ENCODE results near the gene ARHGDIA. TPM values are rescaled to one million over a fixed set of nuclear protein-coding genes. Genes with fewer than 3 reads are reported as not detected.
A peak's percentile ranks its signal among the peaks of the same experiment; 100 is the strongest.

ARHGDIA gene
- total RNA-seq, 2 experiments from 2014 or later, result 265 to 715 TPM

- ChIA-PET POLR2A (interaction anchor here (0.8 to 1.8 kb wide), 2 partner anchors 17 to 18 kb away, joined by 3 to 4 read pairs; no protein-coding TSS in a partner anchor), CTCF (ENCODE audit: unreplicated experiment) (no interaction called here)
- H3K4me2 ChIP-seq (ENCODE audit: low read length), result peak overlapping the region; percentile 92
- H2AFZ ChIP-seq (ENCODE audit: low read length), result no peak overlapping the region
- H3K36me3 ChIP-seq (ENCODE audit: insufficient read depth, low read length), result peaks cover 65% of the 10 kb centered on the region
- no TSS peak for BruUV-seq (replicated peaks)
- intact Hi-C loops (cut with micrococcal nuclease; ENCODE audit: unreplicated experiment), result loop anchor here (1.0 to 5.0 kb wide), 6 partner anchors 16 to 132 kb away; partner anchors contain the start of genes ARHGDIA, CENPX, MCRIP1 and PCYT2
- peaks cover 35% of the 10 kb centered on the region for H3K4me1 ChIP-seq (ENCODE audit: insufficient read depth, low read length, poor library complexity, severe bottlenecking)
- no peak for TF ChIP-seq CTCF (conservative IDR thresholded peaks at IDR 0.05; ENCODE audit: low read length)
- TF ChIP-seq EZH2phosphoT487 (IDR thresholded peaks at IDR 0.05; ENCODE audit: borderline replicate concordance, low read depth, low read length), result no peak
- peaks cover 70% of the 10 kb centered on the region for H3K79me2 ChIP-seq (ENCODE audit: insufficient read depth, low read depth, low read length)
- peak overlapping the region; percentile 59 for H3K27ac ChIP-seq (ENCODE audit: low read depth, low read length, poor library complexity, severe bottlenecking)
- peak overlapping the region; percentile 77 for H3K4me3 ChIP-seq (ENCODE audit: low read depth, low read length, poor library complexity, severe bottlenecking)
- no peaks in the 10 kb centered on the region for H3K9me3 ChIP-seq (ENCODE audit: low read length)
- peak; percentile 71 for DNase-seq (ENCODE audit: low spot score)
- H4K20me1 ChIP-seq (ENCODE audit: insufficient read depth, low read length), result peaks cover 22% of the 10 kb centered on the region
- no peaks in the 10 kb centered on the region for H3K9me2 ChIP-seq (ENCODE audit: insufficient read depth, low read length)
These were observed 19.5 kb upstream of the ARHGDIA start for GRCh38 chr17:81890447-81891302.

- H3K36me3 ChIP-seq (ENCODE audit: insufficient read depth, low read length), result peaks cover 68% of the 10 kb centered on the region
- CTCF ChIA-PET (ENCODE audit: unreplicated experiment), result no interaction called here
- H3K4me3 ChIP-seq (ENCODE audit: low read depth, low read length, poor library complexity, severe bottlenecking), result peak overlapping the region; percentile 77
- peak overlapping the region; percentile 92 for H3K4me2 ChIP-seq (ENCODE audit: low read length)
- peak overlapping the region; percentile 59 for H3K27ac ChIP-seq (ENCODE audit: low read depth, low read length, poor library complexity, severe bottlenecking)
- POLR2A ChIA-PET, result no interaction called here
- TF ChIP-seq CTCF (conservative IDR thresholded peaks at IDR 0.05; ENCODE audit: low read length) (no peak), EZH2phosphoT487 (IDR thresholded peaks at IDR 0.05; ENCODE audit: borderline replicate concordance, low read depth, low read length) (no peak)
- H4K20me1 ChIP-seq (ENCODE audit: insufficient read depth, low read length), result peaks cover 22% of the 10 kb centered on the region
- no peak overlapping the region for H2AFZ ChIP-seq (ENCODE audit: low read length)
- H3K79me2 ChIP-seq (ENCODE audit: insufficient read depth, low read depth, low read length), result peaks cover 68% of the 10 kb centered on the region
- H3K9me2 ChIP-seq (ENCODE audit: insufficient read depth, low read length), result no peaks in the 10 kb centered on the region
- no peaks in the 10 kb centered on the region for H3K9me3 ChIP-seq (ENCODE audit: low read length)
- no peak for DNase-seq (ENCODE audit: low spot score)
- no TSS peak for BruUV-seq (replicated peaks)
- peaks cover 33% of the 10 kb centered on the region for H3K4me1 ChIP-seq (ENCODE audit: insufficient read depth, low read length, poor library complexity, severe bottlenecking)
- intact Hi-C loops (cut with micrococcal nuclease; ENCODE audit: unreplicated experiment), result loop anchor here (2.0 to 5.0 kb wide), 3 partner anchors 19 to 78 kb away; partner anchors contain the start of genes ARHGDIA and MCRIP1
These were observed 18.5 kb upstream of the ARHGDIA start for GRCh38 chr17:81889602-81890001.
